ENCODE measurements around the gene WFIKKN1.
"Not testable (repeated sequence)": the region's sequence is repeated elsewhere in the genome, so short reads cannot be mapped to it uniquely, and the experiment has no call there.

WFIKKN1 gene

GRCh38 chr16:595094-595528 is 35.7 kb upstream of the WFIKKN1 start:
- peak in 24 of 56 donors; percentile 11 to 70 (median 27) for DNase-seq

- peak in 1 of 56 donors; percentile 6 for DNase-seq
Observed at GRCh38 chr16:595942-596735, 34.6 kb upstream of the WFIKKN1 start.

GRCh38 chr16:596736-597060 is 34.1 kb upstream of the WFIKKN1 start:
- no peak for DNase-seq

GRCh38 chr16:597655-598054 is 33.1 kb upstream of the WFIKKN1 start:
- not testable (repeated sequence) for DNase-seq

- no peak for DNase-seq
Observed at GRCh38 chr16:598823-599739, 31.7 kb upstream of the WFIKKN1 start.

- DNase-seq: no peak
Observed at GRCh38 chr16:600781-601180, 30.0 kb upstream of the WFIKKN1 start.

- DNase-seq: no peak
Observed at GRCh38 chr16:603933-604332, 26.9 kb upstream of the WFIKKN1 start.

- no peak for DNase-seq
Observed at GRCh38 chr16:606656-607307, 24.0 kb upstream of the WFIKKN1 start.

- no peak for DNase-seq
Observed at GRCh38 chr16:608019-608418, 22.8 kb upstream of the WFIKKN1 start.

GRCh38 chr16:609316-609715 is 21.5 kb upstream of the WFIKKN1 start:
- no peak for DNase-seq

- no peak for DNase-seq
Observed at GRCh38 chr16:609984-610383, 20.8 kb upstream of the WFIKKN1 start.

- peak in 49 of 56 donors; percentile 24 to 84 (median 52) for DNase-seq
Observed at GRCh38 chr16:610513-611381, 20.0 kb upstream of the WFIKKN1 start.

GRCh38 chr16:615122-615521 is 15.7 kb upstream of the WFIKKN1 start:
- DNase-seq: no peak

GRCh38 chr16:616733-617586 is 13.8 kb upstream of the WFIKKN1 start:
- DNase-seq: no peak

GRCh38 chr16:617855-618254 is 12.9 kb upstream of the WFIKKN1 start:
- DNase-seq: no peak

- no peak for DNase-seq
Observed at GRCh38 chr16:619476-620100, 11.2 kb upstream of the WFIKKN1 start.

GRCh38 chr16:620700-621525 is 9.9 kb upstream of the WFIKKN1 start:
- DNase-seq: no peak

- peak in 20 of 56 donors; percentile 15 to 66 (median 42) for DNase-seq
Observed at GRCh38 chr16:621526-622105, 9.2 kb upstream of the WFIKKN1 start.

Measured in nucleus accumbens (tissue), 56 donors.